HEK293 (cell line): Measurements from ENCODE around the gene LTO1.

Source experiments
- CTCF ChIA-PET: fragments of 350-600 bp; formaldehyde crosslinking; extraction: SDS; loops from one replicate; lab custom pipeline; 2021; ENCODE audit warnings: antibody characterized with exemption; lab: Yijun Ruan, JAX
- POLR2A ChIA-PET: fragments of 300-600 bp; formaldehyde crosslinking; extraction: SDS; loops from one replicate; lab custom pipeline; 2020; ENCODE audit warnings: antibody characterized with exemption, inconsistent platforms; lab: Yijun Ruan, JAX
- H3K27ac ChIP-seq: fragments of 200-500 bp; sonication (Bioruptor generic); 2 replicates; pipeline ENCODE4 v1.5.1; 2014; ENCODE audit warnings: low read depth, low read length, control low read depth, inconsistent platforms; ENCODE audit errors: extremely low read depth
- H3K36me3 ChIP-seq, 2 experiments: fragments of 200-500 bp in 1 of 2; sonication (Bioruptor generic) in 1 of 2; 1 replicate in 1 of 2; 2 replicates in 1 of 2; pipeline ENCODE4 v1.5.1; 2014 to 2017; ENCODE audit warnings: inconsistent platforms in 2 of 2, low read length in 2 of 2; ENCODE audit not compliant: control insufficient read depth in 2 of 2, insufficient read depth in 1 of 2
- H3K4me1 ChIP-seq: fragments of 200-500 bp; sonication (Bioruptor generic); 2 replicates; pipeline ENCODE4 v1.5.1; 2014; ENCODE audit warnings: mild to moderate bottlenecking, low read length, inconsistent platforms; ENCODE audit not compliant: control insufficient read depth, insufficient read depth
- H3K4me3 ChIP-seq: 2 replicates; pipeline ENCODE4 v1.5.1; 2011; ENCODE audit warnings: low read depth, mild to moderate bottlenecking, control low read depth, low read length, moderate library complexity
- H3K9me3 ChIP-seq: fragments of 200-500 bp; sonication (Bioruptor generic); 2 replicates; pipeline ENCODE4 v1.5.1; 2014; ENCODE audit warnings: low read depth, low read length, inconsistent platforms; ENCODE audit not compliant: control insufficient read depth, insufficient read depth
- IKZF3 ChIP-seq: fragments of 450-650 bp; IDR thresholded peaks from 2 replicates; pipeline ENCODE4 v1.5.0; 2018; ENCODE audit warnings: missing biosample characterization, mild to moderate bottlenecking, missing genetic modification characterization, moderate library complexity
- MYNN ChIP-seq: fragments of 450-650 bp; formaldehyde crosslinking; IDR thresholded peaks from 2 replicates; pipeline ENCODE4 v1.5.1; 2016; ENCODE audit warnings: missing biosample characterization, missing genetic modification characterization, borderline replicate concordance
- RBAK ChIP-seq: fragments of 450-650 bp; formaldehyde crosslinking; IDR thresholded peaks from 2 replicates; pipeline ENCODE4 v1.5.1; 2016; ENCODE audit warnings: missing biosample characterization, missing genetic modification characterization
- SP2 ChIP-seq: fragments of 450-650 bp; formaldehyde crosslinking; IDR thresholded peaks from 2 replicates; pipeline ENCODE4 v1.5.1; 2016; ENCODE audit warnings: missing biosample characterization, missing genetic modification characterization
- SP7 ChIP-seq: fragments of 450-650 bp; formaldehyde crosslinking; IDR thresholded peaks from 2 replicates; pipeline ENCODE4 v1.5.1; 2016; ENCODE audit warnings: missing biosample characterization, missing genetic modification characterization
- ZBTB21 ChIP-seq: fragments of 450-650 bp; formaldehyde crosslinking; IDR thresholded peaks from 2 replicates; pipeline ENCODE4 v1.5.1; 2017; ENCODE audit warnings: missing biosample characterization, missing genetic modification characterization
- ZBTB48 ChIP-seq: fragments of 450-650 bp; formaldehyde crosslinking; IDR thresholded peaks from 2 replicates; pipeline ENCODE4 v1.5.1; 2016; ENCODE audit warnings: missing biosample characterization, missing genetic modification characterization
- ZBTB7A ChIP-seq: fragments of 450-650 bp; formaldehyde crosslinking; IDR thresholded peaks from 2 replicates; pipeline ENCODE4 v1.5.1; 2016; ENCODE audit warnings: low read depth, missing biosample characterization, missing genetic modification characterization
- ZIC2 ChIP-seq: fragments of 450-650 bp; formaldehyde crosslinking; IDR thresholded peaks from 2 replicates; pipeline ENCODE4 v1.5.1; 2016; ENCODE audit warnings: missing biosample characterization, missing genetic modification characterization
- ZNF112 ChIP-seq: fragments of 450-650 bp; formaldehyde crosslinking; IDR thresholded peaks from 2 replicates; pipeline ENCODE4 v1.5.0; 2017; ENCODE audit warnings: missing biosample characterization, missing genetic modification characterization
- ZNF121 ChIP-seq: fragments of 450-650 bp; formaldehyde crosslinking; IDR thresholded peaks from 2 replicates; pipeline ENCODE4 v1.5.1; 2016; ENCODE audit warnings: missing biosample characterization, missing genetic modification characterization
- ZNF146 ChIP-seq: fragments of 450-650 bp; formaldehyde crosslinking; IDR thresholded peaks from 2 replicates; pipeline ENCODE4 v1.5.1; 2016; ENCODE audit warnings: missing biosample characterization, missing genetic modification characterization
- ZNF184 ChIP-seq: fragments of 450-650 bp; IDR thresholded peaks from 2 replicates; pipeline ENCODE4 v1.5.1; 2018; ENCODE audit warnings: missing biosample characterization, mild to moderate bottlenecking, missing genetic modification characterization
- ZNF248 ChIP-seq: fragments of 450-650 bp; formaldehyde crosslinking; IDR thresholded peaks from 2 replicates; pipeline ENCODE4 v1.5.1; 2017; ENCODE audit warnings: missing biosample characterization, missing genetic modification characterization
- ZNF423 ChIP-seq: fragments of 450-650 bp; formaldehyde crosslinking; IDR thresholded peaks from 2 replicates; pipeline ENCODE4 v1.5.1; 2016; ENCODE audit warnings: missing biosample characterization, missing genetic modification characterization
- ZNF555 ChIP-seq: fragments of 450-650 bp; formaldehyde crosslinking; conservative IDR thresholded peaks from 2 replicates; pipeline ENCODE4 v1.5.1; 2017; ENCODE audit warnings: missing biosample characterization, mild to moderate bottlenecking, missing genetic modification characterization, inconsistent platforms
- ZNF660 ChIP-seq: fragments of 450-650 bp; IDR thresholded peaks from 2 replicates; pipeline ENCODE4 v1.5.1; 2018; ENCODE audit warnings: missing biosample characterization, mild to moderate bottlenecking, missing genetic modification characterization
- ZNF664 ChIP-seq: fragments of 450-650 bp; formaldehyde crosslinking; IDR thresholded peaks from 2 replicates; pipeline ENCODE4 v1.5.1; 2016; ENCODE audit warnings: missing biosample characterization, missing genetic modification characterization
- ZSCAN23 ChIP-seq: fragments of 450-650 bp; formaldehyde crosslinking; IDR thresholded peaks from 2 replicates; pipeline ENCODE4 v1.5.1; 2016; ENCODE audit warnings: missing biosample characterization, missing genetic modification characterization
- ZSCAN30 ChIP-seq: fragments of 450-650 bp; IDR thresholded peaks from 2 replicates; pipeline ENCODE4 v1.5.1; 2018; ENCODE audit warnings: missing biosample characterization, mild to moderate bottlenecking, missing genetic modification characterization, moderate library complexity
- TF ChIP-seq, protein P1 (sequence below): fragments of 450-650 bp; formaldehyde crosslinking; IDR thresholded peaks from 2 replicates; pipeline ENCODE4 v1.5.1; 2016; ENCODE audit warnings: missing biosample characterization, missing genetic modification characterization
- TF ChIP-seq, protein P2 (sequence below): fragments of 450-650 bp; formaldehyde crosslinking; IDR thresholded peaks from 2 replicates; pipeline ENCODE4 v1.5.1; 2016; ENCODE audit warnings: missing biosample characterization, missing genetic modification characterization
- TF ChIP-seq, protein P3 (sequence below): fragments of 450-650 bp; formaldehyde crosslinking; IDR thresholded peaks from 2 replicates; pipeline ENCODE4 v1.5.1; 2016; ENCODE audit warnings: missing biosample characterization, missing genetic modification characterization
- TF ChIP-seq, protein P4 (sequence below): fragments of 450-650 bp; formaldehyde crosslinking; IDR thresholded peaks from 2 replicates; pipeline ENCODE4 v1.5.1; 2017; ENCODE audit warnings: missing biosample characterization, mild to moderate bottlenecking, missing genetic modification characterization, moderate library complexity
- TF ChIP-seq, protein P5 (sequence below): fragments of 450-650 bp; formaldehyde crosslinking; IDR thresholded peaks from 2 replicates; pipeline ENCODE4 v1.5.1; 2017; ENCODE audit warnings: missing biosample characterization, missing genetic modification characterization

Gene LTO1

DNA sequence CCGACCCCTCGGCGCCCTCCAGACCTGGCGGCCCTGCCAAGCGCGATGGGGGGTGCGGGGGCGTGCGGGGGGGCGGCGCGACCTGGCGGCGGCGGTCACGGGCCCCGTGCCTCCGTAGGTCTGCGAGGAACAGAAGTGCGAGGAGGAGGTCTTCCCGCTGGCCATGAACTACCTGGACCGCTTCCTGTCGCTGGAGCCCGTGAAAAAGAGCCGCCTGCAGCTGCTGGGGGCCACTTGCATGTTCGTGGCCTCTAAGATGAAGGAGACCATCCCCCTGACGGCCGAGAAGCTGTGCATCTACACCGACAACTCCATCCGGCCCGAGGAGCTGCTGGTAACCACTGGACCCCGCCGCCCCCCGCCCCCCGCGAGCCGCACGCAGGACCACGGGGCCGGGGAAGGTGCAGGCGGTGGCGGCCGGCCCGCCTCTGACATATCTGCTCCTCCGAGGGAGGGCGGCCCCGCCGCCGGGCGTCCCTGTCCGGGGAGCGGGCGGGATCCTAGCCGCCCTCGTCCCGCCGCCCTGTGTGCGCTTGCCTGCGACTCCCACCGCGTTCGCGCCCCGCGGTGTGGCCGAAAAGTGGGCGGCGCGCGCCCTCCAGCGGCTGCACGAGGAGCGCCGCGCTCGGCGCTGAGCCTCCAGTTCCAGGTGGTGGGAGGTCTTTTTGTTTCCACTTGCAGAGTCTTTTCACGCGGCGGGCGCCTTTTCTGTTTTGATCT is 32.1 kb downstream of the LTO1 start (continued):
- TF ChIP-seq ZBTB21 (no peak), ZBTB7A (tag by site-specific recombination) (no peak), RBAK (no peak), SP2 (tag by site-specific recombination) (peak; percentile 31), ZNF248 (tag by site-specific recombination) (no peak), ZIC2 (tag by site-specific recombination) (peak; percentile 49; the same call in 1 of the 2 replicates), ZNF184 (no peak)
- TF ChIP-seq, protein P1, sequence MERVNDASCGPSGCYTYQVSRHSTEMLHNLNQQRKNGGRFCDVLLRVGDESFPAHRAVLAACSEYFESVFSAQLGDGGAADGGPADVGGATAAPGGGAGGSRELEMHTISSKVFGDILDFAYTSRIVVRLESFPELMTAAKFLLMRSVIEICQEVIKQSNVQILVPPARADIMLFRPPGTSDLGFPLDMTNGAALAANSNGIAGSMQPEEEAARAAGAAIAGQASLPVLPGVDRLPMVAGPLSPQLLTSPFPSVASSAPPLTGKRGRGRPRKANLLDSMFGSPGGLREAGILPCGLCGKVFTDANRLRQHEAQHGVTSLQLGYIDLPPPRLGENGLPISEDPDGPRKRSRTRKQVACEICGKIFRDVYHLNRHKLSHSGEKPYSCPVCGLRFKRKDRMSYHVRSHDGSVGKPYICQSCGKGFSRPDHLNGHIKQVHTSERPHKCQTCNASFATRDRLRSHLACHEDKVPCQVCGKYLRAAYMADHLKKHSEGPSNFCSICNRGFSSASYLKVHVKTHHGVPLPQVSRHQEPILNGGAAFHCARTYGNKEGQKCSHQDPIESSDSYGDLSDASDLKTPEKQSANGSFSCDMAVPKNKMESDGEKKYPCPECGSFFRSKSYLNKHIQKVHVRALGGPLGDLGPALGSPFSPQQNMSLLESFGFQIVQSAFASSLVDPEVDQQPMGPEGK: peak; percentile 70
- TF ChIP-seq, protein P2, sequence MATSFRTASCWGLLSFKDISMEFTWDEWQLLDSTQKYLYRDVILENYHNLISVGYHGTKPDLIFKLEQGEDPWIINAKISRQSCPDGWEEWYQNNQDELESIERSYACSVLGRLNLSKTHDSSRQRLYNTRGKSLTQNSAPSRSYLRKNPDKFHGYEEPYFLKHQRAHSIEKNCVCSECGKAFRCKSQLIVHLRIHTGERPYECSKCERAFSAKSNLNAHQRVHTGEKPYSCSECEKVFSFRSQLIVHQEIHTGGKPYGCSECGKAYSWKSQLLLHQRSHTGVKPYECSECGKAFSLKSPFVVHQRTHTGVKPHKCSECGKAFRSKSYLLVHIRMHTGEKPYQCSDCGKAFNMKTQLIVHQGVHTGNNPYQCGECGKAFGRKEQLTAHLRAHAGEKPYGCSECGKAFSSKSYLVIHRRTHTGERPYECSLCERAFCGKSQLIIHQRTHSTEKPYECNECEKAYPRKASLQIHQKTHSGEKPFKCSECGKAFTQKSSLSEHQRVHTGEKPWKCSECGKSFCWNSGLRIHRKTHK (tag by site-specific recombination): no peak
- TF ChIP-seq, protein P3, sequence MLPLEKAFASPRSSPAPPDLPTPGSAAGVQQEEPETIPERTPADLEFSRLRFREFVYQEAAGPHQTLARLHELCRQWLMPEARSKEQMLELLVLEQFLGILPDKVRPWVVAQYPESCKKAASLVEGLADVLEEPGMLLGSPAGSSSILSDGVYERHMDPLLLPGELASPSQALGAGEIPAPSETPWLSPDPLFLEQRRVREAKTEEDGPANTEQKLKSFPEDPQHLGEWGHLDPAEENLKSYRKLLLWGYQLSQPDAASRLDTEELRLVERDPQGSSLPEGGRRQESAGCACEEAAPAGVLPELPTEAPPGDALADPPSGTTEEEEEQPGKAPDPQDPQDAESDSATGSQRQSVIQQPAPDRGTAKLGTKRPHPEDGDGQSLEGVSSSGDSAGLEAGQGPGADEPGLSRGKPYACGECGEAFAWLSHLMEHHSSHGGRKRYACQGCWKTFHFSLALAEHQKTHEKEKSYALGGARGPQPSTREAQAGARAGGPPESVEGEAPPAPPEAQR (tag by site-specific recombination): no peak

DNA sequence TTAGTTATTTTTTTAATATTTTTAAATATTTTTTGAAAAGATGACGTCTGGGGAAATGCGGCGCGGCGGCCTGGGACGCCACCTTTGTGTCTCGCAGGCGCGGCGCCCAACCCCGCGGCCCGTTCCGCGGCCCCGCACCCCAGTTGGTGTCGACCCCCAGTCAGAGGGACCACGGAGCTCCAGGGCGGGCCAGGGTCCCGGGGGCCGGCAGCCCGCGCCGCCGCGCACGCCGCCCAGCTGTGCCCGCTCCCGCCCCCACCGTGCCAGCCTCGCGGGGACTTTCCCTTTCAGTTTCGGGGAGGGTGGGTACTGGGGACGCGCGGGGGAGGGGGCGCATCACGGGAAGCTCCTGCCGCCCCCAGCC is 32.6 kb downstream of the LTO1 start:
- POLR2A ChIA-PET: interaction anchor here (0.7 to 2.2 kb wide), 6 partner anchors 33 to 541 kb away, joined by 4 to 6 read pairs (median 4); partner anchors contain the start of gene LTO1
- Histone ChIP-seq H3K9me3 (no peaks in the 10 kb centered on the region), H3K27ac (peak overlapping the region; percentile 91; the same call in 1 of the 2 replicates), H3K4me3 (peak overlapping the region; percentile 63), H3K36me3 (peaks cover 0 to 38% of the 10 kb centered on the region in 2 experiments; a peak in 1 of 3 replicates), H3K4me1 (peaks cover 3% of the 10 kb centered on the region; the same call in 1 of the 2 replicates)
- TF ChIP-seq IKZF3 (tag by site-specific recombination) (no peak), ZNF555 (tag by site-specific recombination) (no peak), ZBTB21 (no peak), ZNF146 (tag by site-specific recombination) (no peak), MYNN (no peak), SP7 (tag by site-specific recombination) (no peak), ZNF664 (tag by site-specific recombination) (no peak), ZSCAN23 (tag by site-specific recombination) (no peak), ZBTB48 (tag by site-specific recombination) (no peak), ZNF112 (no peak), ZNF660 (tag by site-specific recombination) (no peak), ZNF423 (tag by site-specific recombination) (no peak), ZNF121 (no peak), ZSCAN30 (tag by site-specific recombination) (no peak)
- TF ChIP-seq, protein P4, sequence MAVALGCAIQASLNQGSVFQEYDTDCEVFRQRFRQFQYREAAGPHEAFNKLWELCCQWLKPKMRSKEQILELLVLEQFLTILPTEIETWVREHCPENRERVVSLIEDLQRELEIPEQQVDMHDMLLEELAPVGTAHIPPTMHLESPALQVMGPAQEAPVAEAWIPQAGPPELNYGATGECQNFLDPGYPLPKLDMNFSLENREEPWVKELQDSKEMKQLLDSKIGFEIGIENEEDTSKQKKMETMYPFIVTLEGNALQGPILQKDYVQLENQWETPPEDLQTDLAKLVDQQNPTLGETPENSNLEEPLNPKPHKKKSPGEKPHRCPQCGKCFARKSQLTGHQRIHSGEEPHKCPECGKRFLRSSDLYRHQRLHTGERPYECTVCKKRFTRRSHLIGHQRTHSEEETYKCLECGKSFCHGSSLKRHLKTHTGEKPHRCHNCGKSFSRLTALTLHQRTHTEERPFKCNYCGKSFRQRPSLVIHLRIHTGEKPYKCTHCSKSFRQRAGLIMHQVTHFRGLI (tag by site-specific recombination): no peak
- TF ChIP-seq, protein P5, sequence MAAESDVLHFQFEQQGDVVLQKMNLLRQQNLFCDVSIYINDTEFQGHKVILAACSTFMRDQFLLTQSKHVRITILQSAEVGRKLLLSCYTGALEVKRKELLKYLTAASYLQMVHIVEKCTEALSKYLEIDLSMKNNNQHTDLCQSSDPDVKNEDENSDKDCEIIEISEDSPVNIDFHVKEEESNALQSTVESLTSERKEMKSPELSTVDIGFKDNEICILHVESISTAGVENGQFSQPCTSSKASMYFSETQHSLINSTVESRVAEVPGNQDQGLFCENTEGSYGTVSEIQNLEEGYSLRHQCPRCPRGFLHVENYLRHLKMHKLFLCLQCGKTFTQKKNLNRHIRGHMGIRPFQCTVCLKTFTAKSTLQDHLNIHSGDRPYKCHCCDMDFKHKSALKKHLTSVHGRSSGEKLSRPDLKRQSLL (tag by site-specific recombination): no peak
- CTCF ChIA-PET: interaction anchor here (0.6 to 4.8 kb wide), 18 partner anchors 12 to 590 kb away, joined by 3 to 54 read pairs (median 4); partner anchors contain the start of gene MYEOV
